Trophoblast cell (in vitro differentiated cells and primary cell): ENCODE results near the gene C19orf47. TPM values are rescaled to one million over a fixed set of nuclear protein-coding genes. Genes with fewer than 3 reads are reported as not detected.

Experiments used
- DNase-seq, 2 donors: peaks; one replicate each; pipeline ENCODE4 v3.0.0-alpha.2; 2016
- H2AFZ ChIP-seq: 2 replicates; pipeline ENCODE4 v1.6.1; 2013; ENCODE audit warnings: low read length, moderate library complexity, mild to moderate bottlenecking; ENCODE audit not compliant: insufficient read depth, poor library complexity
- H2AK5ac ChIP-seq: 2 replicates; pipeline ENCODE4 v1.6.1; 2013; ENCODE audit warnings: mild to moderate bottlenecking, low read length
- H2BK120ac ChIP-seq: 2 replicates; pipeline ENCODE4 v1.6.1; 2013; ENCODE audit warnings: low read length, mild to moderate bottlenecking, moderate library complexity; ENCODE audit not compliant: insufficient read depth, poor library complexity
- H2BK12ac ChIP-seq: 2 replicates; pipeline ENCODE4 v1.6.1; 2013; ENCODE audit warnings: mild to moderate bottlenecking, low read length, moderate library complexity
- H2BK5ac ChIP-seq: 2 replicates; pipeline ENCODE4 v1.6.1; 2013; ENCODE audit warnings: low read length, low read depth, moderate library complexity, mild to moderate bottlenecking; ENCODE audit not compliant: poor library complexity
- H3K14ac ChIP-seq: 2 replicates; pipeline ENCODE4 v1.6.1; 2013; ENCODE audit warnings: mild to moderate bottlenecking, low read length
- H3K18ac ChIP-seq: 2 replicates; pipeline ENCODE4 v1.6.1; 2013; ENCODE audit warnings: mild to moderate bottlenecking, low read length
- H3K23ac ChIP-seq: 2 replicates; pipeline ENCODE4 v1.6.1; 2013; ENCODE audit warnings: low read length
- H3K27ac ChIP-seq: 2 replicates; pipeline ENCODE4 v1.5.1; 2013; ENCODE audit warnings: low read depth, mild to moderate bottlenecking, inconsistent platforms, low read length, moderate library complexity
- H3K27me3 ChIP-seq: 2 replicates; pipeline ENCODE4 v1.6.1; 2013; ENCODE audit warnings: inconsistent platforms, mild to moderate bottlenecking, low read length, moderate library complexity; ENCODE audit not compliant: insufficient read depth
- H3K36me3 ChIP-seq, 2 experiments: 1 replicate in 1 of 2; 2 replicates in 1 of 2; pipeline ENCODE4 v1.6.1; 2013; ENCODE audit warnings: low read length in 2 of 2, mild to moderate bottlenecking in 2 of 2, moderate library complexity in 1 of 2; ENCODE audit not compliant: insufficient read depth in 2 of 2, control insufficient read depth in 1 of 2
- H3K4ac ChIP-seq: 2 replicates; pipeline ENCODE4 v1.6.1; 2013; ENCODE audit warnings: low read depth, mild to moderate bottlenecking, low read length, moderate library complexity
- H3K4me1 ChIP-seq, 2 experiments: 1 replicate in 1 of 2; 2 replicates in 1 of 2; pipeline ENCODE4 v1.6.1; 2013; ENCODE audit warnings: low read length in 2 of 2, mild to moderate bottlenecking in 2 of 2, moderate library complexity in 1 of 2; ENCODE audit not compliant: insufficient read depth in 2 of 2, control insufficient read depth in 1 of 2
- H3K4me2 ChIP-seq: 2 replicates; pipeline ENCODE4 v1.6.1; 2013; ENCODE audit warnings: inconsistent platforms, mild to moderate bottlenecking, low read length, moderate library complexity
- H3K4me3 ChIP-seq: 2 replicates; pipeline ENCODE4 v1.5.1; 2013; ENCODE audit warnings: mild to moderate bottlenecking, low read depth, low read length, inconsistent platforms
- H3K79me1 ChIP-seq: one replicate; pipeline ENCODE4 v1.6.1; 2013; ENCODE audit warnings: low read length
- H3K79me2 ChIP-seq: 2 replicates; pipeline ENCODE4 v1.6.1; 2013; ENCODE audit warnings: low read length, mild to moderate bottlenecking; ENCODE audit not compliant: control insufficient read depth, insufficient read depth, poor library complexity
- H3K9ac ChIP-seq: 2 replicates; pipeline ENCODE4 v1.6.1; 2013; ENCODE audit warnings: mild to moderate bottlenecking, low read length
- H3K9me3 ChIP-seq: 2 replicates; pipeline ENCODE4 v1.6.1; 2013; ENCODE audit warnings: low read depth, mild to moderate bottlenecking, control low read depth, inconsistent platforms, low read length; ENCODE audit not compliant: insufficient read depth
- H4K12ac ChIP-seq: 2 replicates; pipeline ENCODE4 v1.6.1; 2013; ENCODE audit warnings: low read depth, mild to moderate bottlenecking, low read length, moderate library complexity
- H4K8ac ChIP-seq: 2 replicates; pipeline ENCODE4 v1.6.1; 2013; ENCODE audit warnings: low read depth, mild to moderate bottlenecking, low read length, moderate library complexity
- H4K91ac ChIP-seq: one replicate; pipeline ENCODE4 v1.6.1; 2013; ENCODE audit warnings: low read depth, mild to moderate bottlenecking, low read length, moderate library complexity
- WGBS: extraction: QIAGEN DNeasy Blood & Tissue Kit; methylation state at CpG from one replicate; pipeline ENCODE4 v1.1.7; 2013; ENCODE audit warnings: missing lambda C conversion rate; ENCODE audit not compliant: insufficient read length, insufficient coverage; ENCODE audit errors: extremely low coverage; 5-methylcytosine and 5-hydroxymethylcytosine counted together
- polyA plus RNA-seq: library from polyadenylated mRNA; stranded (reverse); fragments of 200-250 nt; gene quantifications from 2 replicates; pipeline ENCODE4 v1.2.3, GENCODE V29; 2013

C19orf47 gene
- polyA plus RNA-seq: 28.2 and 29.6 TPM in 2 replicates

GRCh38 chr19:40348125-40348913 is at the start of gene C19orf47, which contains the start of gene PLD3:
Gene C19orf47, minus strand, starts transcription at chr19:40348397. Its CDS starts 6,540 bp downstream, at chr19:40341857.
Gene PLD3, plus strand, starts transcription at chr19:40348695. Its CDS starts 17,789 bp downstream, at chr19:40366484.
- H4K91ac ChIP-seq: peak within 1 kb of the TSS; percentile 36
- peak within 1 kb of the TSS; percentile 80 for H4K8ac ChIP-seq
- H3K79me1 ChIP-seq: peaks cover 9% of the 10 kb centered on the region
- peak within 1 kb of the TSS; percentile 91 for H3K4me3 ChIP-seq
- H3K27me3 ChIP-seq: no peaks in the 10 kb centered on the region
- H3K14ac ChIP-seq: peak within 1 kb of the TSS; percentile 66
- H3K4ac ChIP-seq: peak within 1 kb of the TSS; percentile 68
- peak within 1 kb of the TSS; percentile 72 for H3K4me2 ChIP-seq
- peak within 1 kb of the TSS; percentile 40 for H2AK5ac ChIP-seq
- peaks cover 2% of the 10 kb centered on the region for H3K9me3 ChIP-seq
- H2BK12ac ChIP-seq: no peak within 1 kb of the TSS
- peak within 1 kb of the TSS; percentile 35 for H2BK120ac ChIP-seq
- H2BK5ac ChIP-seq: peak within 1 kb of the TSS; percentile 67
- peaks cover 7 to 9% of the 10 kb centered on the region in 2 experiments for H3K4me1 ChIP-seq
- peak within 1 kb of the TSS; percentile 86 for H3K9ac ChIP-seq
- peaks cover 9% of the 10 kb centered on the region for H3K79me2 ChIP-seq
- H3K27ac ChIP-seq: peak within 1 kb of the TSS; percentile 32
- peak within 1 kb of the TSS; percentile 78 for H4K12ac ChIP-seq
- no CpG with 5 or more reads among the region's 77 CpGs for WGBS
- peak within 1 kb of the TSS; percentile 30 for H2AFZ ChIP-seq
- H3K36me3 ChIP-seq: peaks cover 2 to 7% of the 10 kb centered on the region in 2 experiments
- H3K23ac ChIP-seq: peak within 1 kb of the TSS; percentile 91
- DNase-seq: peak; percentile 100
- peak within 1 kb of the TSS; percentile 67 for H3K18ac ChIP-seq

- Histone ChIP-seq H2BK5ac (no peak overlapping the region), H3K9ac (no peak overlapping the region), H3K4me1 (peaks cover 6 to 15% of the 10 kb centered on the region in 2 experiments), H2AK5ac (no peak overlapping the region), H3K9me3 (peaks cover 4% of the 10 kb centered on the region), H2BK12ac (no peak overlapping the region), H3K14ac (no peak overlapping the region), H3K4me3 (no peak overlapping the region), H3K18ac (no peak overlapping the region), H3K4me2 (no peak overlapping the region), H3K27ac (no peak overlapping the region), H4K91ac (no peak overlapping the region), H3K79me2 (no peaks in the 10 kb centered on the region), H4K8ac (no peak overlapping the region), H3K4ac (no peak overlapping the region), H2BK120ac (no peak overlapping the region), H4K12ac (no peak overlapping the region), H2AFZ (no peak overlapping the region), H3K36me3 (no peaks in the 10 kb centered on the region), H3K27me3 (no peaks in the 10 kb centered on the region), H3K79me1 (peaks cover 8% of the 10 kb centered on the region), H3K23ac (no peak overlapping the region)
- no peak for DNase-seq
- WGBS: no CpG with 5 or more reads among the region's 22 CpGs
These were observed 49.3 kb upstream of the C19orf47 start for GRCh38 chr19:40397568-40397906.

GRCh38 chr19:40396886-40397567 is 48.8 kb upstream of the C19orf47 start:
- Histone ChIP-seq H3K4me2 (no peak overlapping the region), H3K27ac (no peak overlapping the region), H3K79me1 (peaks cover 13% of the 10 kb centered on the region), H3K23ac (no peak overlapping the region), H4K8ac (no peak overlapping the region), H3K4me1 (peaks cover 11 to 20% of the 10 kb centered on the region in 2 experiments), H3K9me3 (peaks cover 4% of the 10 kb centered on the region), H2AFZ (no peak overlapping the region), H2BK120ac (no peak overlapping the region), H3K79me2 (peaks cover 1% of the 10 kb centered on the region), H2AK5ac (no peak overlapping the region), H3K18ac (no peak overlapping the region), H3K14ac (no peak overlapping the region), H3K9ac (no peak overlapping the region), H3K27me3 (no peaks in the 10 kb centered on the region), H3K4ac (no peak overlapping the region), H2BK5ac (no peak overlapping the region), H3K4me3 (no peak overlapping the region), H4K12ac (no peak overlapping the region), H3K36me3 (no peaks in the 10 kb centered on the region), H4K91ac (no peak overlapping the region), H2BK12ac (no peak overlapping the region)
- no peak for DNase-seq
- no CpG with 5 or more reads among the region's 20 CpGs for WGBS

- Histone ChIP-seq H4K8ac (no peak overlapping the region), H3K9ac (no peak overlapping the region), H2BK12ac (no peak overlapping the region), H4K91ac (no peak overlapping the region), H3K18ac (no peak overlapping the region), H4K12ac (no peak overlapping the region), H3K4me1 (peaks cover 11 to 20% of the 10 kb centered on the region in 2 experiments), H2BK5ac (no peak overlapping the region), H2BK120ac (no peak overlapping the region), H3K36me3 (no peaks in the 10 kb centered on the region), H2AFZ (no peak overlapping the region), H3K23ac (no peak overlapping the region), H3K27ac (no peak overlapping the region), H3K79me1 (peaks cover 13% of the 10 kb centered on the region), H2AK5ac (no peak overlapping the region), H3K4me3 (no peak overlapping the region), H3K14ac (no peak overlapping the region), H3K27me3 (no peaks in the 10 kb centered on the region), H3K4me2 (no peak overlapping the region), H3K79me2 (peaks cover 1% of the 10 kb centered on the region), H3K4ac (no peak overlapping the region), H3K9me3 (peaks cover 4% of the 10 kb centered on the region)
- DNase-seq: no peak
- WGBS: no CpG with 5 or more reads among the region's 14 CpGs
These were observed 47.8 kb upstream of the C19orf47 start for GRCh38 chr19:40395956-40396355.
